HPDE6-E6E7 (cell line): ENCODE measurements around the gene C16orf92.

Source experiments
- DNase-seq: peaks from one replicate; pipeline ENCODE4 v3.0.0; 2011; ENCODE audit warnings: missing footprints; ENCODE audit errors: extremely low spot score

The C16orf92 gene

DNA sequence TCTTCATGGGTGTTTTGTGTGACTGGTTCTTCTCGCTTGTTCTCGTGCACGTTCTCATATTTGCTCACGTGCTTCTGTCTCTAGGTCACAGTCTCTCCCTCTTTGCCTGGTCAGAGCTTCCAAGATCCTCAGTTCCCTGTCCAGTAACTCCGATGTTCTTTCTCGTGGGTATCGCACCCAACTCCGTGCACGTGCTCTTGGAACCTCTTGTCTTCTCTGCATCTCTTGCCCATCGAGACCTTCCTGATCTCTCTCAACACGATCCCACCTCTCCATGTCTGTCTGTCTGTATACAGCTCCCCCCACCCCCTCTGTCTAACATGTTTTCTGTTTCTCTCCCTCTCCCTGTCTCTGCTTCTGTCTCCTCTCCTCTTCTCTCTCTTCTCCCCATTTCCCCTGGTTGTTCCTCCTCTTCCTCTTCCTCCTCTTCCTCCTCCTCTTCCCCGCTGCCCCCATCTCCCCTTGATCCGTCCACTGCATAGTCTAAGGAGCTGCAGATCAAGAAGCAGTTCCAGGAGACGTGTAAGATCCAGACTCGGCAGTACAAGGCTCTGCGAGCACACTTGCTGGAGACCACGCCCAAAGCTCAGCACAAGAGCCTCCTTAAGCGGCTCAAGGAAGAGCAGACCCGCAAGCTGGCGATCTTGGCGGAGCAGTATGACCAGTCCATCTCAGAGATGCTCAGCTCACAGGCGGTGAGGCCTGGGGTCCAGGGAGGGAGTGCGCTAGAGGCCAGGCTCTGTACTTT lies 33.7 kb upstream of the C16orf92 start:
- no peak for DNase-seq

DNA sequence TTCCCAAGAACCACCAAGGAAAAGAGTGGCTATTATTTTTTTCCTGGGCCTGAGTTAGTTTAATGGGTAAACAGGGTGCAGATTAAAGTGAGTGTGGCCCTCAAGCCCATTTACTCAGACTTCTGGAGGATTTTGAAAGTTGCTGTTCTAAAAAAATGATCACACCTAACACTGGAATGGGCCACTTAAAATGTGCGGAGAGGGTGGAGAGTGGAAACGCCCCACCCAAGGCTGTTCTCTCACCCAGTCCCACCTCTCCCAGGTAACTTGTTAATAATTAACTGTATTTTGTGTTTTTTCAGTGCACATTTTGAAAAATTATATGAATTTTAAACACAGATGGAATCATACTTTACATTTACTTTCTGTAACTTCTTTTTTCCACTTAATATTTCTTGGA lies 33.0 kb upstream of the C16orf92 start:
- no peak for DNase-seq

DNA sequence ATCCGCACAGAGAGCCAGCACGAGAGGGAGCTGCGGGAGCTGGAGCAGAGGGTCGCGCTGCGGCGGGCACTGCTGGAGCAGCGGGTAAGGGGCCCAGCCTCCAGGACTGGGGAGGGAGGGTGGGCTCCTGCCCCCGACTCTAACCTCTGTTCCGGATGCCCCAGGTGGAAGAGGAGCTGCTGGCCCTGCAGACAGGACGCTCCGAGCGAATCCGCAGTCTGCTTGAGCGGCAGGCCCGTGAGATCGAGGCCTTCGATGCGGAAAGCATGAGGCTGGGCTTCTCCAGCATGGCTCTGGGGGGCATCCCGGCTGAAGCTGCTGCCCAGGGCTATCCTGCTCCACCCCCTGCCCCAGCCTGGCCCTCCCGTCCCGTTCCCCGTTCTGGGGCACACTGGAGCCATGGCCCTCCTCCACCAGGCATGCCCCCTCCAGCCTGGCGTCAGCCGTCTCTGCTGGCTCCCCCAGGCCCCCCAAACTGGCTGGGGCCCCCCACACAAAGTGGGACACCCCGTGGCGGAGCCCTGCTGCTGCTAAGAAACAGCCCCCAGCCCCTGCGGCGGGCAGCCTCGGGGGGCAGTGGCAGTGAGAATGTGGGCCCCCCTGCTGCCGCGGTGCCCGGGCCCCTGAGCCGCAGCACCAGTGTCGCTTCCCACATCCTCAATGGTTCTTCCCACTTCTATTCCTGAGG lies 32.0 kb upstream of the C16orf92 start:
- DNase-seq: no peak

DNA sequence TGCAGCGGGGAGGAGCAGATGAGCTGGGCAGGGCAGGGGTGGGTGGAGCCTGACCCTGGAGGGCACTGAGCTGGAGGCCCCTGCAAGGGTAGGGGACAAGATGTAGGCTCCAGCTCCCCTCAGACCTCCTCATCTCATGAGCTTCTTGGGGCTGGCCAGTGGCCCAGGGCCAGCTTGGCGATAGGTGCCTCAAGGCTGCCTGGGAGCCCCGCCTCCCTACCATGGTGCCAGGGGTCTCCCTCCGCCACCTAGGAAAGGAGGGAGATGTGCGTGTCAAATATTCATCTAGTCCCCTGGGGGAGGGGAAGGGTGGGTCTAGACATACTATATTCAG lies 31.5 kb upstream of the C16orf92 start:
- DNase-seq: no peak

DNA sequence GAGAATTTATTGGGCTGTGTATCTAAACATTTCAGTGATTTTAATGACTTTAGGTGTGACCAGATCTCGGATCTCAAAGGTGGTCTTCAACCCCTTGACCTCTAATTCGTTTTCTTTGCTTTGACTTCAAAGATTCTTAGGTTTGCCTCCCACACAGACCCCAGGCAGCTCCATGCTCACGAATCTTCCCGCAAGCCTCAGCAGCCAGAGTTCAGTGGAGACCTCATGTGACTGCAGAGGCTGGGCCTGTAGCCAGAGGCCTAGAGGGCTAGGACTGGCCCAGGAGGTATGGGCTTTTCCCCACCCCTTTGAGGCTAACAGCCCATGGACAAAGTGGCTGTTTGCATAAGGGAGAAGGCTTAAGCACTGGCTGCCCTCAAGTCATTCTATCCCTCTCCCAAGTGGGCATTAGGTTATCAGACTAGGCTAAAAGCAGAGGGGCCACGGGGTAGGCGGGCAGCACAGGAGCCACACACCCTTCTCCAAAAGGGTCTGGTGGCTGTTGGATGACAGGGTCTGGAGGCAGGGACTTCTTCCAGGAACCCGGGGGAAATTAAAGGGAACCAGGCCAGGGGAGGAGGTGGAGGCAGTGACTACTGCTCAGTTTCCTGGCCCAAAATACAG lies 30.5 kb upstream of the C16orf92 start:
- DNase-seq: no peak

DNA sequence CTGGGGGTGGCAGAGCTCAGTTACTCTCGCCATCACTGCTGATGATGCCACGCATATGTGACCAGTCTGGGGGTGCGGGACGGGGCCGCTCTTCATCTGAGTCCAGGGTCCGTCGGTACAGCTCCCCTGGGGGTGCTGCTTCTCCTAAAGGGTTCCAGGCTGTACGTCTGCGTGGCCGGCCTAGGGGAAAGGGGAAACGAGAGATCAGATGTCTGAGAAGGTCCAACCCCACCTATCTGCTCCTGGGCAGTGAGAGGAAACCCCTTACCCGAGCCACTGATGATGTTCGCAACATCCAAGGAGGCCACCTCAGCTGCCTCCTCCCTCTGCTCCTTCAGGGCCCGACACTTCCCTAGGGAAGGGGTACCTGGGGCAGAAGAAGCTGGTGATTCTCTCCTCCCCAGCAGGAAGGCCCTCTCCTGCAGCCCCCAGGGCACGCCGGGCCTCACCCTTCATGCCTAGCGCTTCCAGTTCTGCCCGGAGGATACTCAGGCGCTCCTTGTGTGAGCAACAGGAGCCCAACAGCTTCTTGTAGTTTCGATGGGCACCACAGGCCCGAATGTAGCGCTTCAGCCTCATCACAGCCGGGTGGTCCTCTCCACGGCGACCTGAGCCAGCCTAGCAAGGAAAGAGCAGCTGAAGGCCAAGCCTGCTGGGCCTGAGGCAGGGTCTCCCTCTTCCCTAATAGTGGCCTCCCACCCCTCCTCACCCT lies 29.7 kb upstream of the C16orf92 start:
- DNase-seq: no peak

DNA sequence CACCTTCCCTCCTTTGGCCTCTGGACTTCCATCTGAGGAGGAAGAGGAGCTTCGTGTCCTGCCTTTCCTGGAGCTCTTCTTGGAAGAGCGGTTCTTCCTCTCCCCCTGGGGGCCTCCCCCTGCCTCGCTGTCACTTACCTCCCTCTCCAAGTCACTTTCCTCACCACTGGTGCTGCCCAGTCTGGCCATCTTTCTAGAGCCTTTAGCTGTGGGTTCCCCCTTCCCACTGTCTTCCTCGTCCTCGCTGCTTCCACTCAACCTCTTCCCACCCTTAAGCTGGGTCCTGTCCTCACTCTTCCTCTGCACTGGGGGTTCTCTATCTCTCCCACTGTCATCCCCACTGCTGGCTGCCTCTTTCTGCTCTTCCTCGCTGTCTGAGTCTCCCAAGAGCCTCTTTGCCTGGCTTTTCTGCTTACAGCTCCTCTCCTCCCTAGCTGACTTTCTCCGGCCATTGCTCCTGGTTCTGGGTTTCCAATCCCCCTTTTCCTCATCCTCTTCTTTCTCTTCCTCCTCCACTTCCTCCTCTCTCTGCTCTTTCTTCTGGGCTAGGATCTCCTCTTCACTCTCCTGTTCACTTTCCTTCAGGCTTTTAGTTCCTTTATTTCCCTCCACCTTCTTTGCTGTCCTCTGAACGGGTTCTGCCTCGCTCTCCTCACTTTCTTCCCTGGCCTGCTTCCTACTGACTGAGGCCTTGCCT lies 28.9 kb upstream of the C16orf92 start:
- DNase-seq: no peak

DNA sequence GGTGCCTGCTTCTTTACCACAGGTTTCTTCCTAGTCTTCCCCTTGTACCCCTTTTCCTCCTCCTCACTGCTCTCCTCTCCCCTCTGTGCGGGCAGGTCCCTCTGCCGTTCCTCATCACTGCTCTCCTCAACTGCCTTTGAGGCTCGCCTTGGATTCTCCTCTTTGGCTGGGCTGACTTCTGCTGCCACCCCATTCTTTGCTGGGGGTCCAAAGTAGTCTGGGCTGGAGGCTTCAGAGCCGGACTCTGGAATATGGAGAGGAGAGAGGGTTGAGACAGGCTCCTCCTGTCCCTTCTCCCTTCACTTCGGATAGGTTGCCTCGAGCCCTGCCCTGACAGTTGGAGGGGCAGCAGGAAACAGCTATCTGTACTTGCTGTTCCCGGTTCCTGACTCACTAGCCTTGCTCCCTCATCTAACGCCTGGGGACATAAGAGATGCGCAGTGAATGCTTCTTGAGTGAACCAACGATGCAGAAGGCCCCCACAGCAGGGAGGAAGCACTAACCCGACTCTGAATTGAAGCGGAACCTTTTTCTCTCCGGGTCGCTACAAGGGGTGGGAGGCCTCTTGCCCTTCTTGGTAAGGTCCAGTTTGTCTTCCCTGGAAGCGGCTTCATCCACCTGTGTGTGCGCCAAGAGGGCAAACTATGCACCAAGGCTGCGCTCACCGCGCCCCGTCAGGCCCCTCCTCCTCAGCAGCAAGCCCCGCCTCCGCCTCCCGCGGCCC lies 28.2 kb upstream of the C16orf92 start:
- DNase-seq: peak; percentile 87

DNA sequence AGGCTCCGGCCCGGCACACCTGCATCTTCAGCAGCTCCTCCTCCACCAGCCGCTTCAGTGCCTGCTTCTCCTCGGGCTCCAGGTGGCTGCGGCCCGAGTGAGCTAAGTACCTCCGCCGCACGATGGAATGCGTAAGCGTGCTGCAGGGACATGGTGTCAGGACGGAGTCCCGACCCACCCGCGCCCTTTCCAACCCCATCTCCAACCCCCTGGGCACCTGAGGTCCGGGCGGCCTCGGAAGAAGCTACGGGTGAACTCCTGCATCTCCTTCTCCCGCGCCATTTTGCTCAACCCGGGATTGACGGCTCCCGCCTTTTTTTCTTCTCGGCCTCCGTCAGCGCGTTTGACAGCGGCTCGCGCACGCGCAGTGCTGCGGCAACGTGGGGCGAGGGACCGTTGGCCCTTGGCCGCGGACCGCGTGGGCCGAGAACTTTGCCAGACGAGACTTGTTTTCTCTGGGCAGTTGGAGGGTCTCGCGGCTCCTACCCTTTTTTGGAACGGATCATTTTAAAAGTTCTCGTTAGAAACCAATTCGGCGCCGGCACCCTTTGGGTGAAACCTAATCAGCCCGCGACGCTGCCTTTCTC lies 27.6 kb upstream of the C16orf92 start, which contains the start of gene HIRIP3:
HIRIP3 (minus strand) TSS at position 294 of the 587 bp plus-strand sequence; CDS start at position 282, 12 bp downstream.
- peak; percentile 82 for DNase-seq

DNA sequence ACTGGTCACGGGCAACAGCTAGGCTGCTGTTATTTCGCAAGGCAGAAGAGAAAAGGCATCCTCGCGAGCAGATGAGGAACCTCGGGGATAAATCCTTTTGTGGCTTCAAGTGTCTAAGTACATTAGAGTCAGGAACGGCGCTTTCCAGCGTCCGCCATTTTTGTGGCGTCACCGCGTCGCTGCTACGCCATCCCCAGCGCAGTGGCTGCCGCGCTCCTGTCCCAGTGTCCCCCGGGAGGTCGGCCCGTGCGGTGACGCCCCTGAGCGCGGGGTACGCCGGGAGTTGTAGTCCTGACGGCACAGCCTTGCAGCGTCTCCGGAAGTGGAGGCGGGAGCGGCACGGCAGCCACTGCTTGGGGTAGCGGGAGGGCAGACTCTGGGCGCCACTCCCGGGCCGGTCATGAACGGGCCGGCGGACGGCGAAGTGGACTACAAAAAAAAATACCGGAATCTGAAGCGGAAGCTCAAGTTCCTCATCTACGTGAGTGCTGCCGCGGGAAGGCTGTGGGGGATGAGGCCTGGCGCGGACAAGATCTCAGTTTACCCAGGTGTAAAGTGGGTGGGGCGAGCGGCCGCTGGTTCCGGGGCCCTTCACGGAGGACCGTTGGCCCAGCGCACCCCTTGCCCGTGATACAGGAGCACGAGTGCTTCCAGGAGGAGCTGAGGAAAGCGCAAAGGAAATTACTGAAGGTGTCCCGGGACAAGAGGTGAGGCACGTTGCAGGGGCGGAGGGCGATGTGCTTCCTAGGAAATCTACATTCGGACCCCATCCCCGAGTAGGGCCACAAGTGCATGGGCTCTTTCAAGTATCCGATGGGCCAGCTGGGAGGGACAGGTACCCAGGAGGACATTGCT lies 26.9 kb upstream of the C16orf92 start, which contains the start of gene INO80E:
INO80E (plus strand) TSS at position 331 of the 855 bp plus-strand sequence; CDS start at position 401, 70 bp downstream.
- peak; percentile 98 for DNase-seq

DNA sequence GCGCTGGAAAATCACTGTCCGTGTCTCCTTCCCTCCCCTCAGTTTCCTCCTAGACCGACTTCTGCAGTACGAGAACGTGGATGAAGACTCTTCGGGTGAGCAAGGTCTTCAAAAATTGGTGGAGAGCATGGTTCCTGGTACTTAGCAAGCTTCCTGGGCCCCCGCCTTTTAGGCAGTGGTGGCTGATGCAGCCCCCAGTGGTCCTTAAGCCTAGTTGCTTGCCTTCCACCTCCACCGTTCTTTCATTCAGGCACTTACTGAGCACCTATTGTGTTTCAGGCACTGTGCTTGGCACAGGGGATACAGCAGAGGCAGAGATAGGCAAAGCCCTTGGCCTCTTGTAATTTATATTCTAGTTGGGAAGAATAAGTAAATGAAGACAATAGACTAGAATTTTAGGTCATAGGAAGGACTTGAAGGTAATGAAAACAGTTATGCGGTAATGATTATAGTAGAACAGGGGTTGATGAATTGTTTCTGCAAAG lies 26.2 kb upstream of the C16orf92 start:
- no peak for DNase-seq

DNA sequence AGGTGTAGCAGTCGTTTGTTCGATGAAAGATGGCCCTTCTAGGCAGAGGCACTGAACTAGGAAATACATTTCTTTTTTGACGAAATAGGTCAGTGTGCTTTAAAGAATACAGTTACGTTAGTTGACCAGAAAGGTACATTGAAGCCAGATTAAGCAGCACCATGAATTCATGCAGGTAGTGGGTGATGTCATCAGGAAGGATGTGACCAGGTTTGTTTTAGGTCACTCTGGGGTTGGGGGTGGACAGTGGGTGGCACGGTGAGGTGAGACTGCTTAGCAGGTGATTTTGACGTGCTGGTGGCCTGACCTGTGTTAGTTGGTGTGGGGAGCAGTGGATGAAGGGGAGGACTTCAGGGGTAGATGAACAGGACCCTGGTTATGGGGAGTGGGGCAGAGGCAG lies 23.4 kb upstream of the C16orf92 start:
- no peak for DNase-seq

DNA sequence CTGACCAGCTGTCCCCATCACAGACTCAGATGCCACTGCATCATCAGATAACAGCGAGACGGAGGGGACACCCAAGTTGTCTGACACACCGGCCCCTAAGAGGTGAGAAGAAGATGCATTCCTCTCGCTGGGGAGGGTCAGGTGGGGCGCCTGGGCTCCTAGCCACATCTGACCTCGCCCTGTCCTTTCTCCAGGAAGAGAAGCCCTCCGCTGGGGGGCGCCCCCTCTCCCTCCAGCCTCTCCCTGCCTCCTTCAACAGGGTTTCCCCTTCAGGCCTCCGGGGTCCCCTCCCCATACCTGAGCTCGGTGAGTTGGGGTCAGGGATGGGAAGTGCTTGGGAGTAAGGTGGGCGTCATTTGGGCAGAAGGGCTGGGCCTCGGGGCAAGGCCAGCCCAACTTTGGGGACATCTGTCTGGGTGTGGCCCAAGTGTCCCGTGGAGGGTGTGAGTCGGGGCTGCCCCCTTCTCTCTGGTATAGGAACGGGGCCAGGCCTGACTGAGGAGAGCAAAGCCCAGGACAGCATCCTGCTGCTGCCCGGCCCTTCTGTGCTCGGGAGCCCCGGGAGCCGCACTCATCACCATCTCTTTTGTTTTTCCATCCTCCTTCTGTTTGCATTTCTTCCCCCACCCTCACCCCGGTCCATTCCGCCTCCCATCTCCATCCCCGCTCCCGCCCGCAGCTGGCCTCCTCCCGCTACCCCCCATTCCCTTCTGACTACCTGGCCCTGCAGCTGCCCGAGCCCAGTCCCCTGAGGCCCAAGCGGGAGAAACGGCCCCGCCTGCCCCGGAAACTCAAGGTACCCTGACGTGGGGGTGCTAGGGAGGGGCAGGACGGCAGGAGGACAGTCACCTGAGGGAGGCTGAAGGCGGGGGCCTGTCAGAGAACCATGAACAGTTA lies 22.0 kb upstream of the C16orf92 start:
- DNase-seq: no peak

DNA sequence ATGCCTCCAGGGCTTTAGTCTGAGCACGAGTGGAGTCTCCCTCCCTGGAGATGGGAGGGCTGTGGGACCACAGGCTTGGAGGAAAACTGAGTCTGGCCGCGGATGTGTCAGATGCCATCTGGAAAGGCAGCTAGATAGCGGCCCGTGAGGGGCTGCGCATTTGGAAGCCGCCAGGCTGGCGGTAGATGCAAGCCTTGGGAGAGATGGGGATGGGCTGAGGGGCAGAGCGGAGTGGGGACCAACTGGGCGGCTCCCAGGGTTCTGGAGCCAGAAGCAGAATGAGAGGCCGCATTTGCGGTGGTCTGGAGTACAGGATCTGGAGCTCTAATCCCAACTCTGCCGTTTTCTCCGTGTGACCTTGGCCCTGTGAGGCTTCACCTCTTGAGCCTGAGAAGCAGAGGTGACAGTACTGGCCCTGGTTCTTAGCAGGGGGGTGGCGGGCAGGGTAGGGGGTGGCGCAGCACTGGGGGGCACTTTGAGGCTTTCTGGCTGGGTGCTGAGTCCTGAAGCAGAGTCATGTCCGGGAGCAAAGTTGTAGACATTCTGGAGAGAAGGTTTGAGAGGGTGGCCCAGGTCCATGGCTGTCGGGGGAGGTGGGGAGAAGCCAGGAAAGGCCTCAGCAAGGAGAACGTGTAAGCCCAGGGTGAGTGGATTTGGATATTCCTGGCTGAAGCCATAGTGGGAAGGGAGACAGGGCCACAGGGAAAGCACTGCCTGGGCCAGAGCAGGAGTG lies 20.2 kb upstream of the C16orf92 start:
- no peak for DNase-seq

DNA sequence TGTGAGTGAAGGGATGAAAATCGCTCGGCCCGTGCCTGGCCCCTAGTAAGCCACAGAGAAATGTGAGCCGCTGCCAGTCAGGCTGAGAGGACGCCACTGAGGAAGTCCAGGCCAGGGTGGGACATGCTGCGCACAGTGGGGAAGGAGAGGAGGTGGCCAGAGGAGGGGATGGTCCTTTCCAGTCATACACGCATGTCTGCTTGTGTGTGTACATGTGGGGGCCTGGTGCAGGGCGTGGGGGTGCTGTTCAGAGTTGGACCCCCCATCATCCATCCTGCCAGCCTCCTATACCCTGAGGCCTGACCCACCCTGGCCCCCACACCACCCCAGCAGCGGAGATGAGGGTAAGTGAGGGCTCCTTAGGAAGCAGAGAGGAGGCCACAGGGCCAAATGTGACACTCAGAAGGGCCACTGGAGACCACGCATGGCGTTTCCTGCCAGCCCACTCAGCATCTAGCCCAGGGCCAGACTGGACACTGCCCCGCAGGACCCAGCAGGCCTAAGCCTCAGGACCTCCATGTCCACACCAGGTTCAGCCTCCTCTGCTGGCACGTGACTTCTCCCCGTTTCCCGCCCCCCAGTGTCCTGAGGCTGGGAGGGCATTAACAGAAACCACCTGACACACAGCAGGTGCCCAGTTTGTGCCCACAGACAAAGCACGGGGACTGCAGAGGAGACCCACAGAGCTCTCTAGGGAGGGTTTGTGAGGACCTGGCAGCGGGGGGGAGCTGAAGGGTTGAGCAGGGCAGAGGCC lies 19.2 kb upstream of the C16orf92 start:
- DNase-seq: no peak

DNA sequence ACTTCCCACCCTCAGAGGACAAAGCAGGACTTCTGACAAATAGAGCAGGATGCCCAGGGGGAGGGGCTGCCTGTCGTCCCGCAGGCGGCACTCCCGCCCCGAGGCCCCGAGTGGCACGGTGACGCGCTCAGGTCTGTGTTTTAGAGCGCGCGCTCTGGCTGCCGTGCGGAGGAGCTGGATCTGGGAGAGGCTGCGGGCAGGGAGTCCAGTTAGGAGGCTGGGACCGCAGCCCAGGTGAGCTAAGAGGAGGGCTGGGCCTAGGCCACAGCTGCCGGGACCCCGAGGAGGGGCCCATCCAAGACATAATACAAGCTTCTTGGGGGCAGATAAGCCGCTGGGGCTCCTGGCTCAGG lies 18.6 kb upstream of the C16orf92 start:
- DNase-seq: no peak

DNA sequence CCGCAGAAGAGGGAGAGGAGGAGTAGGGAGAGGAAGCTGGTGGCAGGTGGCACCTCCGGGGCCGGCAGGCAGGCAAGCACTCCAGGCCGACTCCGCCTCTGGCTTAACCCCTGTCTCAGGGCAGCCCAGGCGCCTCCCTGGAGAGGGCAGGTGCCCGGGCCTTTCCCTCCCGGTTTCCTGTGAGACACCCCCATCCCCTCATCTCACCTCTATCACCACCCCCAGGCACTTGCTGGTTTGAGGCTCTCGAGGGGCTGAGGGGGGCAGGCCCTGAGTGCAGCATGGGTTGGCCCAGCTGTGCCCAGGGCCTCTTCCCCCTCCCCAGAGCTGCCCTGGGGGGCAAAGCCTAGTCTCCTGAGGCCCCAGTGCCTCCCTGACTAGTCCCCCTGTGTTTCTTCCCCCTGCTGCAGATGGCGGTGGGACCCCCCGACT lies 18.2 kb upstream of the C16orf92 start:
- no peak for DNase-seq
